B cell (primary cell): Measurements from ENCODE around the gene KIAA1614. TPM values are rescaled to one million over a fixed set of nuclear protein-coding genes. Genes with fewer than 3 reads are reported as not detected.
A peak's percentile ranks its signal among the peaks of the same experiment; 100 is the strongest.

Experiments
- ATAC-seq: fragments of 200-7000 bp; cut with Tn5 transposase; one replicate; pipeline ENCODE4 v1.10.0; 2021; ENCODE audit warnings: low read depth, mild to moderate bottlenecking, moderate number of reproducible peaks, moderate library complexity
- CTCF ChIA-PET: fragments of 350-600 bp; sonication (Branson Sonifier 250); formaldehyde crosslinking; loops from one replicate; lab custom pipeline; 2021; ENCODE audit warnings: antibody characterized with exemption, inconsistent platforms; lab: Charles Lee
- POLR2A ChIA-PET: fragments of 350-600 bp; sonication (Branson Sonifier 250); formaldehyde crosslinking; loops from one replicate; lab custom pipeline; 2021; ENCODE audit warnings: antibody characterized with exemption; lab: Charles Lee
- DNase-seq: peaks from one replicate; pipeline ENCODE4 v3.0.0; 2013
- H2AFZ ChIP-seq: 2 replicates; pipeline ENCODE4 v1.6.1; 2012; ENCODE audit warnings: mild to moderate bottlenecking, low read depth, low read length; ENCODE audit not compliant: insufficient read depth, poor library complexity, severe bottlenecking
- H3K27ac ChIP-seq, 2 donors: 1 replicate in 1 of 2; 2 replicates in 1 of 2; pipeline ENCODE4 v1.5.1; 2012 to 2013; ENCODE audit warnings: low read length in 2 of 2, mild to moderate bottlenecking in 2 of 2, moderate library complexity in 1 of 2
- H3K27me3 ChIP-seq, 4 experiments: fragments of 200-600 bp in 1 of 4; sonication (generic) in 1 of 4; replicated peaks in 1 of 4; 1 replicate in 2 of 4; 2 replicates in 2 of 4; pipeline versions ENCODE4 v1.6.1 to v1.7.0; 2013 to 2016; ENCODE audit warnings: low read length in 3 of 4, mild to moderate bottlenecking in 2 of 4, mixed read lengths in 1 of 4, moderate library complexity in 1 of 4; ENCODE audit not compliant: insufficient read depth in 4 of 4, control insufficient read depth in 3 of 4; ENCODE audit errors: control extremely low read depth in 1 of 4
- H3K36me3 ChIP-seq, 2 experiments: replicated peaks in 1 of 2; 1 replicate in 1 of 2; 2 replicates in 1 of 2; pipeline versions ENCODE4 v1.6.1 to v1.7.1; 2013; ENCODE audit warnings: low read length in 1 of 2; ENCODE audit not compliant: insufficient read depth in 2 of 2, control insufficient read depth in 1 of 2; ENCODE audit errors: control extremely low read depth in 1 of 2, extremely low read depth in 1 of 2
- H3K4me1 ChIP-seq, 2 donors: fragments of 200-600 bp in 1 of 2; sonication (generic) in 1 of 2; 1 replicate in 1 of 2; 2 replicates in 1 of 2; pipeline versions ENCODE4 v1.5.1 to v1.6.1; 2013 to 2017; ENCODE audit warnings: low read length in 2 of 2; ENCODE audit not compliant: control insufficient read depth in 2 of 2, insufficient read depth in 2 of 2
- H3K4me2 ChIP-seq: replicated peaks from 2 replicates; pipeline ENCODE3; 2012; ENCODE audit warnings: mild to moderate bottlenecking, low read depth, low read length; ENCODE audit not compliant: poor library complexity, severe bottlenecking
- H3K4me3 ChIP-seq, 5 experiments: fragments of 200-600 bp in 1 of 5; sonication (generic) in 1 of 5; 1 replicate in 3 of 5; 2 replicates in 2 of 5; pipeline versions ENCODE4 v1.5.1 to v1.7.0; 2011 to 2016; ENCODE audit warnings: low read length in 4 of 5, mild to moderate bottlenecking in 4 of 5, low read depth in 2 of 5, control low read depth in 1 of 5, moderate library complexity in 1 of 5; ENCODE audit not compliant: insufficient read depth in 1 of 5; ENCODE audit errors: control extremely low read depth in 1 of 5, extremely low read depth in 1 of 5
- H3K79me2 ChIP-seq: fragments of 200-600 bp; sonication (generic); one replicate; pipeline ENCODE4 v1.6.0; 2016; ENCODE audit warnings: low read length; ENCODE audit not compliant: control insufficient read depth, insufficient read depth
- H3K9ac ChIP-seq: fragments of 200-600 bp; sonication (generic); 2 replicates; pipeline ENCODE4 v1.6.1; 2017; ENCODE audit warnings: mild to moderate bottlenecking, low read length, moderate library complexity
- H3K9me3 ChIP-seq, 3 donors: one replicate each; pipeline versions ENCODE4 v1.6.1 to v1.7.1; 2013; ENCODE audit warnings: low read length in 2 of 3; ENCODE audit not compliant: control insufficient read depth in 2 of 3, insufficient read depth in 1 of 3; ENCODE audit errors: control extremely low read depth in 1 of 3
- H4K20me1 ChIP-seq: 2 replicates; pipeline ENCODE4 v1.6.0; 2012; ENCODE audit warnings: mild to moderate bottlenecking, low read length; ENCODE audit not compliant: insufficient read depth, control insufficient read depth, poor library complexity, severe bottlenecking
- H3K27ac Mint-ChIP-seq: one replicate; pipeline ENCODE4 v1.8.0; 2021; ENCODE audit warnings: mixed read lengths
- H3K27me3 Mint-ChIP-seq: one replicate; pipeline ENCODE4 v1.8.0; 2021; ENCODE audit warnings: mixed read lengths
- H3K4me1 Mint-ChIP-seq: one replicate; pipeline ENCODE4 v1.8.0; 2021; ENCODE audit warnings: mixed read lengths
- H3K4me3 Mint-ChIP-seq: one replicate; pipeline ENCODE4 v1.8.0; 2021; ENCODE audit warnings: mixed read lengths
- H3K9me3 Mint-ChIP-seq: one replicate; pipeline ENCODE4 v1.8.0; 2022; ENCODE audit warnings: mixed read lengths; ENCODE audit not compliant: insufficient read depth
- EZH2 ChIP-seq: IDR thresholded peaks from 2 replicates; pipeline ENCODE4 v1.6.1; 2012; ENCODE audit warnings: borderline replicate concordance, low read depth, mild to moderate bottlenecking, moderate library complexity, low read length; ENCODE audit not compliant: insufficient read depth, poor library complexity, severe bottlenecking
- WGBS: methylation state at CpG from one replicate; pipeline ENCODE4 v1.1.5; 2013; ENCODE audit warnings: missing lambda C conversion rate; ENCODE audit not compliant: insufficient coverage; 5-methylcytosine and 5-hydroxymethylcytosine counted together
- intact Hi-C: fragments of 100-400 bp; cut with micrococcal nuclease; formaldehyde crosslinking; loops from one replicate; pipeline ENCODE4 v1.10.0; 2022
- polyA plus RNA-seq: library from polyadenylated mRNA; depleted of rRNA; stranded (reverse); fragments of >200 nt; gene quantifications from 2 replicates; pipeline ENCODE4 v1.2.3, GENCODE V29; 2012
- total RNA-seq, 2 donors: library from RNA; stranded (reverse); fragments of 120-200 nt in 1 of 2; gene quantifications; 1 replicate in 1 of 2; 2 replicates in 1 of 2; pipeline versions ENCODE4 v1.2.3 to v1.2.4, GENCODE V29; 2013 to 2022
- TF ChIP-seq, protein P1 (sequence below): fragments of 200-600 bp; IDR thresholded peaks from one replicate; pipeline ENCODE4 v1.8.0; 2022; ENCODE audit warnings: antibody characterized with exemption, mild to moderate bottlenecking

The KIAA1614 gene
- total and polyA plus RNA-seq, 2 donors (not counting 1 experiment from before 2014, with no cell fraction given) = 0.03 to 0.22 TPM

DNA sequence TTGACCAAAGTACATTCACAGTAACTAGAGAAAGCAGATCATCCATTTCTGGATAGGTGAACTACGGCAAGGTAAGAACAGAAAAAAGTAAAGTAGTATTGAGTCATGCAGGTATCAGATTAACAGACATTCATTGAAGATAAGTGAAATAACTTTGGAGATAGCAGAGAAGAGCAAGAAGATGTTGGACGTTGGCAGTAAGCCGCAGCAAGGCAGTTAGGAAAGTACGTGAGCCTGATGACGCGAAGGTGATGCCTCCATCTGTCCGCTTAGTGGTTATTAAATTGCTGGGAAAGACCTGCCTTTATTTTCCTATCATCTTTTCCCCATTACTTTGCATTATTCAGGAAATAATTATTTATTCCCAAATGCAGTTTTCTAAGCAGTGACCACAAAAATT, 24.9 kb upstream of the KIAA1614 start:
- ATAC-seq = no peak
- H3K4me2 ChIP-seq = no peak overlapping the region
- no peak overlapping the region for H3K27ac ChIP-seq
- Mint-ChIP-seq H3K9me3 (no peaks in the 10 kb centered on the region), H3K27ac (no peak overlapping the region), H3K4me1 (peaks cover 17% of the 10 kb centered on the region), H3K27me3 (no peaks in the 10 kb centered on the region), H3K4me3 (no peak overlapping the region)
- no peak overlapping the region for H3K4me3 ChIP-seq
- CTCF ChIA-PET = no interaction called here
- POLR2A ChIA-PET = no interaction called here
- no peaks in the 10 kb centered on the region for H3K79me2 ChIP-seq
- no peak for DNase-seq
- intact Hi-C loops = loop anchor here (10.0 kb wide), 1 partner anchor 97 kb away; no protein-coding TSS in a partner anchor
- no peak overlapping the region for H3K9ac ChIP-seq
- TF ChIP-seq EZH2 = no peak
- 100% methylated on average over 2 of the region's 7 CpGs for WGBS
- peaks cover 0 to 3% of the 10 kb centered on the region in 2 experiments for H3K36me3 ChIP-seq
- H4K20me1 ChIP-seq = no peaks in the 10 kb centered on the region
- no peaks in the 10 kb centered on the region for H3K9me3 ChIP-seq
- peaks cover 7 to 9% of the 10 kb centered on the region in 2 donors for H3K4me1 ChIP-seq
- H3K27me3 ChIP-seq = no peaks in the 10 kb centered on the region
- H2AFZ ChIP-seq = no peak overlapping the region

DNA sequence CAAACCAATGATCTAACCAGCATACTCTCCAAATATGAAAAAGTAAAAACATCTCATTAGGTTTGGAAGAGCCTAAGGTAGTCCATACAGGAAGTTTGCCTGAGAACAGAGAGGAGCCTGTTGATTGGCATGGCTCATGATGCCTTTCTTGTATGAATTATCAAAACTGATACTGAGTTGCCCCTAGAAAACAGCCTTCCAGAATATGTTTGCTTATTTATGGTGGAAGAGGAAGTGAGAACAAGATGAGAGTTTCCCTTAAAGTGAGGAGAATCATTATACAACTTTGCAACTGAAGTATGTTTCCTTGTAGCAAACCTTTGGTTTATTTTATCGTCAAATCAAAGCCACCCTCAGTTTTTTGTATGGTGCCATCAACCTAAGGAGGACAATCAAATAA, 23.8 kb upstream of the KIAA1614 start:
- no peaks in the 10 kb centered on the region for H3K27me3 Mint-ChIP-seq
- H2AFZ ChIP-seq = no peak overlapping the region
- no peaks in the 10 kb centered on the region for H3K79me2 ChIP-seq
- TF ChIP-seq, protein P1, sequence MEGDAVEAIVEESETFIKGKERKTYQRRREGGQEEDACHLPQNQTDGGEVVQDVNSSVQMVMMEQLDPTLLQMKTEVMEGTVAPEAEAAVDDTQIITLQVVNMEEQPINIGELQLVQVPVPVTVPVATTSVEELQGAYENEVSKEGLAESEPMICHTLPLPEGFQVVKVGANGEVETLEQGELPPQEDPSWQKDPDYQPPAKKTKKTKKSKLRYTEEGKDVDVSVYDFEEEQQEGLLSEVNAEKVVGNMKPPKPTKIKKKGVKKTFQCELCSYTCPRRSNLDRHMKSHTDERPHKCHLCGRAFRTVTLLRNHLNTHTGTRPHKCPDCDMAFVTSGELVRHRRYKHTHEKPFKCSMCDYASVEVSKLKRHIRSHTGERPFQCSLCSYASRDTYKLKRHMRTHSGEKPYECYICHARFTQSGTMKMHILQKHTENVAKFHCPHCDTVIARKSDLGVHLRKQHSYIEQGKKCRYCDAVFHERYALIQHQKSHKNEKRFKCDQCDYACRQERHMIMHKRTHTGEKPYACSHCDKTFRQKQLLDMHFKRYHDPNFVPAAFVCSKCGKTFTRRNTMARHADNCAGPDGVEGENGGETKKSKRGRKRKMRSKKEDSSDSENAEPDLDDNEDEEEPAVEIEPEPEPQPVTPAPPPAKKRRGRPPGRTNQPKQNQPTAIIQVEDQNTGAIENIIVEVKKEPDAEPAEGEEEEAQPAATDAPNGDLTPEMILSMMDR = no peak
- no peak for TF ChIP-seq EZH2
- H3K4me1 ChIP-seq = peaks cover 7 to 9% of the 10 kb centered on the region in 2 donors
- H3K27ac ChIP-seq = peak overlapping the region in 1 of 2 donors; percentile 3
- H3K9me3 ChIP-seq = no peaks in the 10 kb centered on the region
- H4K20me1 ChIP-seq = no peaks in the 10 kb centered on the region
- no peak overlapping the region for H3K4me3 ChIP-seq
- H3K9ac ChIP-seq = no peak overlapping the region
- no peak overlapping the region for H3K4me3 Mint-ChIP-seq
- ATAC-seq (peak; percentile 41), DNase-seq (peak; percentile 37)
- H3K27me3 ChIP-seq = no peaks in the 10 kb centered on the region
- peaks cover 17% of the 10 kb centered on the region for H3K4me1 Mint-ChIP-seq
- H3K36me3 ChIP-seq = peaks cover 0 to 3% of the 10 kb centered on the region in 2 experiments
- no peaks in the 10 kb centered on the region for H3K9me3 Mint-ChIP-seq
- peak overlapping the region; percentile 27 for H3K27ac Mint-ChIP-seq
- intact Hi-C loops = loop anchor here (10.0 kb wide), 1 partner anchor 96 kb away; no protein-coding TSS in a partner anchor
- H3K4me2 ChIP-seq = no peak overlapping the region
- no CpG with 5 or more reads among the region's 1 CpG for WGBS
- CTCF ChIA-PET = no interaction called here
- POLR2A ChIA-PET = no interaction called here
